Dermis blood vessel endothelial cell (primary cell): ENCODE results near the gene NAE1. TPM values are rescaled to one million over a fixed set of nuclear protein-coding genes. Genes with fewer than 3 reads are reported as not detected.
"Not testable (repeated sequence)": the region's sequence is repeated elsewhere in the genome, so short reads cannot be mapped to it uniquely, and the experiment has no call there.

ENCODE experiments used
- DNase-seq: peaks from one replicate; pipeline ENCODE4 v3.0.0; 2010
- total RNA-seq: library from RNA; depleted of rRNA; stranded (reverse); fragments of >200 nt; gene quantifications from 2 replicates; pipeline ENCODE4 v1.2.3, GENCODE V29; 2014

The NAE1 gene
- total RNA-seq = 48.8 and 68.7 TPM in 2 replicates

DNA sequence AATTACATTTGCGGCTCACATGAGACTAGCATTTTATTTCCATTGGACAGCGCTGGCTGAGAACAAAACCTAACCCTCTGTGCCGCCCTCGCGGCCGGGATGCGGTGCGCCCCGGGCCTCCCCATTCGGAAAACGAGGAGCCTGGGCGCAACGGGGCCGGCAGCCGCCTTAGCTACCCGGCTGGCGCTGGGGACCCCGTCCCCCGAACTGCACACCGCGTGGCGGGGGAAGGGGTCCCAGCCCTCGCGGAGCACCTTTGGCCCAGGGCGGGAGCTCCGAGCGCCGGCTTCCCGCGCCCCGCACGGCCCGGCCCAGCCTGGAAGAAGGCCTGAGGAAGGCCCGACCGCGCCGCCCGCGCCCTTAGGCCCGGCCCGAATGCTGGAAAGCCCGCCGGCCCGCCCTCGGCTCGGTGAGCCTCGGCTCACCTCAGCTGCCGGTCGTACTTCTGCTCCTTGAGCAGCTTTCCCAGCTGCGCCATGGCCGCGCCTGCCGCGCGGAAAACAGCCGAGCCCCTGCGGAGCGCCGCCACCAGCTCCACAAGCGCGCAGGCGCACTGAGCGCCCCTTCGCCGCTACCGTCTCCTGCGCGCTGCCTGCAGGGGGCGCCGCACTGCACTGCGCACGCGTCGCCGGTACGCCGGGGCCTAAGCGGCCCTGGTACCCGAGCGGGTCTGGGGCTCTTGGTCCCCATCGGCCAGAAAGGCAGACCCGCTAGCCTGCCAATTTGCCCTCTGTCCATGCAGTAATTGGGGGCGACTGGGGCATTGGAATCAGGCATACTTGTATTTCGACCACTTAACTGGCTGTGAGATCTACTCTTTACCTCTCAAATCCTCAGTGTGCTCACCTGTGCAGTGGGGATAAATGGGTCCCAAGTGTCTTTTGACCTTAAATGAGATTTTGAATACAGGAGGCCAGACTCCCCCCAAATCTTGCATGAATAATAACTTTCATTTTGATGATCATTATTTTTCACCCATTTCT is at the start of gene NAE1:
TSS of gene NAE1 (minus strand) at position 555 of the 983 bp plus-strand sequence. CDS start at position 478, 77 bp downstream.
- DNase-seq = peak; percentile 93

DNA sequence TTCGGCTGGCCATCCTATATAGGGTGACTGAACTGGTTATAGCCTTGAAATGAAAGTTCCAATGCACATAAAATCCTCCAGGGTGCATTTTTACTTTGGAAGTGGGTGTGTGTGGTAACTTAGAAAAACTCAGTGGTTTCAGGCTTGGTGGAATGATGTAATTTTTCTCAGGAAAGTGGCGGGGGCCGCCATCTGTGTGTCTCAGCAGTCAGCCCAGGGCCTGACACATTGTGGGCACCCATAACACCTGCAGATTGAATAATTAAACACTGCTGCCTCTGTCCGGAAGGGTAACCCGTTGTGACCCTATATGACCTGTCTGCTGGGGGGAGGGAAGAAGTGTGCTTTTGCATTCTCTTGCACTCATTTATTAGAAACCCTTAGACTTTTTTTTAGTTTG is 47.3 kb upstream of the NAE1 start:
- no peak for DNase-seq

DNA sequence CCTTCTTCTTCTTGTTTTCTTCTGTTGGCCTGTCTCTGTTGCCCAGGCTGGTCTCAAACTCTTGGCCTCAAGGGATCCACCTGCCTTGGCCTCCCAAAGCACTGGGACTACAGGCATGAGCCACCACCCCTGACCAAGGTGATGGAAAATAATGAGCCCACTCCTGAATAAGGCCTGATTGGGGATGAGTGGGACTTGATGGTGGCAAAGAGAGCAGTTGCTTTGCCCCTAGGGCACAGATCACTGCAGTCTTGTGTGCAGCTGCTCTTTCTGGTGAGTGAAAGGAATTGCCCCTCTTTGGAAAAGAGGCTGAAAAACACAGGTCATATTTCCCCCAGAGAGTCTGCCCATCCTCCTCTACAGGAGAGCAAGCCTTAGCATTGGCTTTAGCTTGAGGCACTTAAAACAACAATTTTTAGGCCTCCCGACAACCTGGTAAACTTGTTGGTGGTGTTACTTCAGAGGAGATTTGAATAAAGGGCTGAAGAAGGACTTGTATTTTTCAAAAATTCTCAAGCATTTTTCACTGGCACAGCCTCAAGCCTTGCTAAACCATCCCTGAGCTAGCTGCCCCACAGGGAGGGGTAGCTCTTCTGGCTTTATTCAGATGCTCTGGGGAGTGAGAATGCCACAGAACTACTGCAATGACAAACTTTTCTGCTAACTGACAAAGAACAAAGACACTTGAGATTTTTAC is 43.5 kb upstream of the NAE1 start:
- no peak for DNase-seq

DNA sequence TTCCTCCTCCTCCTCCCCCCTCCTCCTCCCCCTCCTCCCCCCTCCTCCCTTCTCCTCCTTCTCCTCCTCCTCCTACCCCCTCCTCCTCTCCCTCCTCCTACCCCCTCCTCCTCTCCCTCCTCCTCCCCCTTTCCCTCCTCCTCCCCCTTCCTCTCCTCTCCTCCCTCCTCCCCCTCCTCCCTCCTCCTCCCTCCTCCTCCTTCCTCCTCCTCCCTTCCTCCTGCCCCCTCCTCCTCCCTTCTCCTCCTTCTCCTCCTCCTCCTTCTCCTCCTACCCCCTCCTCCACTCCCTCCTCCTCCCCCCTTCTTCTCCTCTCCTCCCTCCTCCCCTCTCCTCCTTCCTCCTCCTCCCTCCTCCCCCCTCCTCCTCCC is 42.9 kb upstream of the NAE1 start:
- DNase-seq = no peak

DNA sequence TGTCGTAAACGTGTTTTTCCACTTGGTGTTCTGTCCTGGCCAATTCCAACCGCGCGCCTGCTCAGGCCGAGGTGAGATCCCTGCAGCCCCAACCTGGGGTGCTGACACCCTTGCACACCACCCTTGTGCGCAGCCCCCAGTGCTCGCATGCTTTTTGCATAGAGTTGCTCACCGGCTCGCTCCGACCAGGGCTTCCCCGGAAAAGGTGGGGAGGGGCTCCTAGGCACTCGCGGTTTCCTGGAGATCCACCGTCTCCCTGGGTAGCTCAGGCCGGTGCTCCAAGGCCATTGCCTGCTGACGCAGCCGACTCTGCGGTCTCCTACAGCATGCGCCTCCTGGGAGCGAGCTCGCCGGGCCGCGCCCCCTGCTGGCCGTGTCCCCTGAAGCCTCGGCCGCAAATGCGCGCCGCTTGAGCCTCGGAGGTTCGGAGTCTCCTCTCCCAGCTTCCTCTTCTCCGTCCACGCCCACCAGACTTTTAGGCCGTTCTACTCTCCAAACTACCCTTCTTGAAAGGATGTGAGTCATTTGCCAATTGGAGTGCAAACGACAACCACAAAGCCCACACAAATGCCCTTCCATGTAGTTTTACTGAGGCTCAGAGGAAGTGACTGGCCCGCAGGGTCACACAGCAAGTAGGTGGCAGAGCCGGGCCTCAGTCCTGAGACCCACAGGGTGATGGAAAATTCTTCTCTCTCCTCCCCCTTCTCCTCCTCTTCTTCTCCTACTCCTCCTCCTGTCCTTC is 42.3 kb upstream of the NAE1 start:
- peak; percentile 97 for DNase-seq

DNA sequence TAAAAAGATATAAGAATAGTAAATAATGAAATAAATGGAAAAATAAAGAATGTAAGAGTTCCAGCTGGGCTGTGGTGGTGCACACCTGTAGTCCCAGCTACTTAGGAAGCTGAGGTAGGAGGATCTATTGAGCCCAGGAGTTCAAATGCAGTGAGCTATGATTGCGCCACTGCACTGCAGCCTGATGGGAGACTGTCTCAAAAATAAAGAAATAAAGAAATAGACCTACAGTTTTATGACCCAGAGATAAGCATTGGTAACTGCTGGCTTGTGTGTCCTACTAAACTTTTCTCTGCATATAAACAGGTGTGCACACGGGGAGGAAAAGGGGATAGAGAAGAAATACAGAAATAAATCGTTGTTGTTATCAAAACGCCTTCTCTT is 41.8 kb upstream of the NAE1 start:
- no peak for DNase-seq

GRCh38 chr16:66871840-66872239 is 41.1 kb upstream of the NAE1 start:
- no peak for DNase-seq

GRCh38 chr16:66871363-66871762 is 40.6 kb upstream of the NAE1 start:
- not testable (repeated sequence) for DNase-seq

- no peak for DNase-seq
These were observed 38.6 kb upstream of the NAE1 start for GRCh38 chr16:66869424-66869823.

GRCh38 chr16:66863707-66864106 is 32.9 kb upstream of the NAE1 start:
- DNase-seq = no peak

- DNase-seq = no peak
These were observed 31.3 kb upstream of the NAE1 start for GRCh38 chr16:66862023-66862520.

DNA sequence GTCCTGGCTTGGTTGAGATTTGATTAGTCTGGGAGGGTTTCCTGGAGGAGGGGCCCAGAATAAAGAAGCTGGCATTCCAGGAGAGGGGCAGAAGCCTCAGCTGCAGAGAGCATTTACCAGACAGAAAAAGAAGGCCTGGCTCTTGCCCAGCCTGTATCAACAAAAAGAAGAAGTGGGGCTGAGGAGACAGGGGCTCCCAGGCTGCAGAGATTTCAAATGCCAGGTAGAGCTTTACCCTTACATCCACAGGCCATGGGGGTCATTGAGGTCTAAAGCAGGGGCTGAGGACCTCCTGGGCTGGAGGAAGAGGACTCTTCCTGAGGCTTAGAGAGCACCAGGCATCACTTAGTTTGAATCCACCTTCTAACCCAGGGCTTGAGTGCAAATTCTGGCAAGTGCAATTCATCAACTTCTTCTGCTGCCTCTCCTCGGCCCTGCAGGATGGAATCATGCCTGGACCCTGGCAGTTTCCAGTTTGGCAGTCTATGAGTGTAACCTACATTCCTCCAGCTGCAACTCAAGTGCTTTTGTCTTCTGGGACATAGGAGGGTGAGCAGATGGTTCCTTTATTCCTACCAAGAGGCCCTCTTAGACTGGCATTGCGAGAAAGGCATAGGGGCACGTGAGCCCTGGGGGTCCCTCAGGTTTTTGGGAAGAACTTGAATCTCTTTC is 28.8 kb upstream of the NAE1 start:
- no peak for DNase-seq

- DNase-seq = peak; percentile 71
These were observed 28.1 kb upstream of the NAE1 start for GRCh38 chr16:66858740-66859396.

DNA sequence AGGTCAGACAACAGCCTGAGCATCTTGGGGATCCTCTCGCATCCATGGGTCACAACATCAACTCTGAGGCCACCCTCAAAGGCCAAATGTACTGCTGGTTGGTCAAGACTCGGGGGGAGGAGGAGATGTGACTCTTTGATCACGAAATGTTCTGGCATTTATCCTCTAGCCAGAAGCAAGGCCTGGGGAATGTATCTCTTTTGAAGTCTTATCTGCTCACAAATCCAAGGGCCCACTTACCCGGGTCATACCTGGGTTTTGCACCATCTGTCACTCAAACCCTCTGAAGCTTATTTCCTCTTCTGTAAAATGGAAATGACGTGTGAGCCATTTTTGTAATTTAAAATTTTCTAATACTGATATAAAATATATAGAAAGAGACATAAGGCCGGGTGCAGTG is 26.7 kb upstream of the NAE1 start:
- DNase-seq = no peak

DNA sequence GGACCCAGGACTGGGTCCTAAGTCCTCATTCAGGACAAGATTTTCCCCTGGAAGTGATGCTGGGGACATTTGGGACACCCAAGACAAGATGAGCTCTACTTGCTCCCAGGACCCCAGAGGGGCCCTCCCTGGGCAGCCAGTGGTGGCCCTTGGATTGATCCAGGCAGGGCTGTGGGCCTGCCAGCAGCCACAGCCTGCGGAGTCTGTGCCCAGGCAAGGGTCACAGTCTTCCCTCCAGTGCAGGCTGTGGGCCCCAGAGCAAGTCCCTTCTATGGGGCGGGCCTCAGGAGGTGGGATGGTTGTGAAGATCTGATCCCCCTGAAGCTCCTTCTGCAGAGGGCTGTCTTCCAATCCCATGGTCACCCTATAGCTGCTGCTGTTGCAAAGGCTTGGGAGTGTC is 26.0 kb upstream of the NAE1 start:
- DNase-seq = no peak

- DNase-seq = no peak
These were observed 25.5 kb upstream of the NAE1 start for GRCh38 chr16:66856184-66856730.

DNA sequence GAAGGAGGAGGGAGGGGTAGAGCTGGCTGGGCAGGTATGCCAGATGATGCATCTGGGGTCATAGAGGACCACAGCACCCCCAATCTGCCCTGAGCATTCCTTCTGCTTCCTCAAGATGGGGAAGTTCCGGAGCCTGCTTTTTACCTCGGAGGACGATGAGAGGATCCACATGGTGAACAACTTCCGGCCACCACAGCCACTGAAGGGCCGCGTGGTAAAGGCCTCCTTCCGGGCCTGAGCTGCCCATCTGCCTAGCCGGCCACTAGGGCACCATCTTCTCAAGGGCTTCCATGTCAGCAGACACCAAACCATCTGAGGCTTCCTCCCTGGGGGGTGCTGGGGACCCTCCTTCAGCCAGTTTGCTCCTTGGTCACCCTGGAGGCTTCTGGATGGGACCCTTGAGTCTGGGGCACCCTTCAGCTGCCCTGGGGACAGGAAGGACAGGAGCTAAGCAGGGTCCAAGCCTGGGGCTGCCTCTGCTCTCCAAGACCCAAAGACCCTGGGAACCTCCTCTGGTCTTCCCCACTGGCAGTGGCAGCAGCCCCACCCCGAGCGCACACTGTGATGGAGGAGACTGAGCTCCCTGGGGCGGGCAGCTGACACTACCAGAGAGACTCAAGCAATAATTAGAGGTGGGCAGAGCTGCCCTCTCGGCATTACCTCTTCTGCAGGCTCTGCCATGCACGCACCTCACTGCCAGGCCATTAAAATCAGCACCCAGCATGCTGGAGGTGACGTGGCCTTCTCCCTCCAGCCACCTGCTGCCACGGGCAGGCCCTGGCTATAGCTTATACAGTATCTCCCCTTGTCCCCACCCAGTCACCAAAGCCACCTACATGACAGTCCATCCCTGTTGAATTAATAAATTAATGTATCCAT is 22.7 kb upstream of the NAE1 start:
- DNase-seq = no peak

- DNase-seq = no peak
These were observed 20.6 kb upstream of the NAE1 start for GRCh38 chr16:66851166-66851964.

DNA sequence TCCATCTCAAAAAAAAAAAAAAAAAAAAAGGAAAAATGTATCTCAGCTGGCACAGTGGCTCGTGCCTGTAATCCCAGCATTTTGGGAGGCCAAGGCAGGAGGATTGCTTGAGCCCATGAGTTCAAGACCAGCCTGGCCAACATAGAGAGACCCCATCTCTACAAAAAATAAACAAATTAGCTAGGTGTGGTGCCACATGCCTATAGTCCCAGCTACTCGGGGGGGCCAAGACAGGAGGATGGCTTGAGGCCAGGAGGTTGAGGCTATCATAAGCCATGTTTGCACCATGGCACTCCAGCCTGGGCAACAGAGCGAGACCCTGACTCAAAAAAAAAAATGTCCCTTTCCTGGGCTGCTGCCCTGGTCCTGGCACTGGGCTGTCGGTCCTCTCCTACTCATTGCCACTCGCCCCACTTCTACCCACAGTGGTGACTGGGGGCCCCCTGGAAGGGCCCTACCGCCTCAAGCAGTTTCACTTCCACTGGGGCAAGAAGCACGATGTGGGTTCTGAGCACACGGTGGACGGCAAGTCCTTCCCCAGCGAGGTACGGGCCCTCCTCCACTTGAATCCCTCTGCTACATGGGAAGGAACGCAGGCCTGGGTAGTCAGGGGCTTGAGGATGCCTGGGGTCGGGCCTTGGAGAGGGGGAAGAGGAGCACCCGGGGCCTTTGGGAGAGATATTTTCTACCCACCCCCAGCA is 19.5 kb upstream of the NAE1 start:
- no peak for DNase-seq
